Stimulated activated CD4-positive, alpha-beta T cell treated with anti-CD3 and anti-CD28 coated beads, Interleukin-4, amount 100 ng/mL, for 24 hours (primary cell): Measurements from ENCODE around the gene MICAL2.
A peak's percentile ranks its signal among the peaks of the same experiment; 100 is the strongest.

Experiments used
- DNase-seq: peaks from one replicate; pipeline ENCODE4 v3.0.0-alpha.2; 2020

The MICAL2 gene

DNA sequence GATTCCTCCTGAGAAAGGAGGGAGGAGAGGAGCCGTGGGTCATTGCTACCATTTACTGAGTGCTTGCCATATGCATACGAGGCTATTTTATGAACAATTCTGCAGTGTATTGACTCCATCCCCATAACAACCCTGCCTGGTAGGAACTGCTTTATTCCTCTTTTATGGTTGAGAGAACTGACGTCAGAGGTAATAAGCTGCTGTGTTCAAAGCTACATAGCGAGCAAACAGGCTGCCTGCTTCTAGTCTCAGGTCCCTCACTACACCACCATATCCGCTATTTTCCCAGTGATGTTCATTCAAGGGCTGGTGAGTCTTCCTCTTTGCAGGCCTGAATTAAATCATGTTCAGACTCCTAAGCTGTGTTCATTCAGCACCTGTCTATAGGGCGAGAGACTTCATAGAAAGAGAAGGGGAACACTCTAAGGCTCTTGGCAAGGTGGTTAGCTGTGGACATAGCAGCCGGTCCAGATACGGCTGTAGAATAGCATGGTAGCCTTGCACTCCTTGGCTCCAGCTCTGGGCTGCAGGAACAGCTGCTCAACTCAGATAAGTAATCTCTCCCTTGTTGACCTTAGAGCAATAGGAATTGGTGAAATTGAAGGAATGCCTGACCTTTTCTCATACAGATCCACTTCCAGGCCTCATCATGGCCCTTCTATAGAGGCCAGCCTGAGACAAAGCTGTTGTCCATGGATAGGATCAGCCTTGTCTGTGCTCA lies 82.6 kb downstream of the MICAL2 start:
- no peak for DNase-seq

GRCh38 chr11:12193515-12194336 lies 83.3 kb downstream of the MICAL2 start:
- DNase-seq, result no peak

- DNase-seq, result peak; percentile 59
These were observed 85.4 kb downstream of the MICAL2 start for GRCh38 chr11:12195768-12196167.

GRCh38 chr11:12196308-12196707 lies 85.9 kb downstream of the MICAL2 start:
- DNase-seq, result no peak

DNA sequence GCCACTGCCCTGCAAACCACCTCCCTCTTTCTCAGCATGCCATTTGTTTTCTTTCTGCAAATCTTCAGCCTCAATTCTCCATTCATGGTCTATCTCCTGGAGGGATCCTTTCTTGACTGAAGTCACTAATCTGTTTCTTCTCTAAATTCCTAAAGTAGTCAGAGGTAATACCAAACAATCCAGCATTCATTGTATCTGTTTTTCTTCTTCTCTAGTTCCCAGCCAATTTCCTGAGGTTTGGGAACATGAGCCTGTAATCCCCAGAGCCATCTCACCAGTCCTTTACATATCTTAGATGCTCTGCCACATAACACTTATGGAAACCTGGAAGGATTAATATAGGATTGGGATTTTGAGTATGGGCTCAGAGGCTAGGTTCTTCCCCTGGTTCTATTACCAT lies 86.5 kb downstream of the MICAL2 start:
- no peak for DNase-seq

- no peak for DNase-seq
These were observed 88.1 kb downstream of the MICAL2 start for GRCh38 chr11:12198251-12199222.

DNA sequence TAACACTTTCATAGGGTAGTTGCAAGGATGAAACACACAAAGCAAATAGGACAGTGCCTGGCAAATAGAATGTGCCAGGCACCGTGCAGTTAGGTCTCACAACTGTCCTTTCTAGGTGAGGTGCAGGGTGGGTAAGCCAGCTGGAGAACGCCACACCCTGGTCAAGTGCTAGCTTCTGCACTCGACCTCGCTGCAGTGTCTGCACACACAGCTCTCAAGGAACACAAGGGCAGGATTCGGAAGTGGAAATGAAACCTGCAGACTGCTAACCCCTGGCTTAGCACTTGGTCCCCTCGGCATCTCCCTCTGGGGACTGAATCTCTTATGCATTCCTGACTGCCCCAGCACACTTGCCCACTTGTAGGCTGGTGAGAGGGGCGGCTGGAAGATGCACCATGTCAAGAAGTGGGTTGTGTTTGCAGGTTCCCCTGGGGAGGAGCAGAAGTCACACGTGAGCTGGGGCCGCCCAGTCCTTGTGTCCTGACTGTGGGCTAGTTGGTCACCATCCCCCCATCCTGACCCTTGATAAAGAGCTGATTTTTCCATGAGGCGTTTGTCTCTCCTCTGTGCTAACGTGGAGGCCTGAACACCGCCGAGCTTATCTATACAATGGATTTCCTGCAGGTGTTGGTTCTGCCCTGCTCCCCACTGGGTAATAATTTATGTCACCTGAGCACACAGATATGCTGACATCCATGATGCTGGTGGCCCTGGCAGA lies 89.0 kb downstream of the MICAL2 start:
- DNase-seq, result no peak

- peak; percentile 49 for DNase-seq
These were observed 90.0 kb downstream of the MICAL2 start for GRCh38 chr11:12200279-12200990.

- DNase-seq, result no peak
These were observed 90.9 kb downstream of the MICAL2 start for GRCh38 chr11:12200991-12201985.

GRCh38 chr11:12202661-12203310 lies 92.4 kb downstream of the MICAL2 start:
- DNase-seq, result no peak

DNA sequence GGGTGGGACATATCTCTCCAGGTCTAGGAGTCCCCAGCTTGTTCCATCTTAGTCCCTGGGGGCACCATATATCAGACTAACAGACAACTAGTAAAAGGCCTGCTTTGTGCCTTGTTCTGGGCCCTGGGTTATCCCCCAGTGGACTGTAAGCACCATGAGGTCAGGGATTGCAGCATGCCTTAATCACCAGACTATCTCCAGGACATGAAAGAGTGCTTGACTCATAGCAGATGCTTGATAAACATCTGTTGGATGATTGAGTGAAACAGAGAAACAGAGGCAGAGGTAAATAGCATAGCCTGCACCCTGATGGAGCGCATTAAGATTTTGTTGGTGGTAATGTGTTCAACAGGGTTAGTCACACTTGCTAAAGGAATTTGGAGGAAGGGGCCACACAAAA lies 94.1 kb downstream of the MICAL2 start:
- DNase-seq, result no peak

- no peak for DNase-seq
These were observed 94.9 kb downstream of the MICAL2 start for GRCh38 chr11:12205330-12205729.

- no peak for DNase-seq
These were observed 96.1 kb downstream of the MICAL2 start for GRCh38 chr11:12206529-12206928.

DNA sequence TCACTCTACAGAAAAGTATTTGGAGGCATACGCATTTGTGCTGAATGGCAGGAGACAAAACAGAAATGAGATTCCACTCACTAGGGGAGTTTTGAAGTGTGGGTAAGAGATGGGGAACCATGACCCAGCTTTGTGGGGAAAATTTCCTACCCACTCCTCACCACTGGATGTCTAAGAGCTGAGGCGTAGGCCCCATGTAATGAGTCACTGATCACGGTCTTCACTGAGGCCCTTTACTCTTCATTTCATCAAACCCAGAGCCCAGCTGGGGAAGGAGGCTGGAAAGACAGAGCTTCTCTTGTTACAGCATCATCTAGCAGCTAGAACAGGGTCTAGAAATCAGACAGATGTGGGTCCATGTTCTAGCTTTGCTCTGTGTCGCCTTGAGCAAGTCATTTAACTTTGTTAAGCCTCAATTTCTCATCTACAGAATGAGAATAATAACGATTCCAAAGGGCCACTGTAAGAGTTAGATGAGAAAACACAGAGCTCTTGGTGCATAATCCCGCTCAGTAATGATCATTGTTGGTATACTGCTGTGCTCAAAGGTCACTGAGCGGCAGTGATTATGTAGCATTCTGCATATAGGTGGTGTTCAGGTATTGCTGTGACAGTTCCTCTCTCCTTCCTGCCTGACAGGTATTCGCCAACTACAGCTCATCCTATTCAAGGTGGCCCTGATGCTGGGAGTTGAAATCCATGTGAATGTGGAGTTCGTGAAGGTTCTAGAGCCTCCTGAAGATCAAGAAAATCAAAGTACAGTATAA lies 97.2 kb downstream of the MICAL2 start:
- peak; percentile 75 for DNase-seq

- DNase-seq, result no peak
These were observed 98.7 kb downstream of the MICAL2 start for GRCh38 chr11:12209096-12209495.

DNA sequence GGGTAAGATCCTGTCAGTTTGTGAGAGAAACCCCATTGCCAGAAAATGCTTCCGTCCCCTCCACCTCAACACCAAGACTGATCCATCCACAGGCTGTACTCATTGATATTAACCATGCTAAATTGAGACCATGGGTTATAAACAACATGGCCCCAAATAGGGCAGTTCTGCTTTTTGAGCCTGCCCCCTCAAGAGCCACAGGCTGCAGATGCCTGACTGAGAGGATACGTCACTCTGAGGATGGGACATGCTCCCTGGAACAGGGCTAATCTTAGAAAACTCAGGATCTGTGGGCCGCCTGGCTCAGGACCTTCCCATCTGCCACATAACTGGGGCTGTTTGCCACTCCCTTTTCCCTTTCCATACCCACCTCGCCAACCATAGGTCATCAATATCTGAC lies 99.8 kb downstream of the MICAL2 start:
- no peak for DNase-seq

- no peak for DNase-seq
These were observed 101.1 kb downstream of the MICAL2 start for GRCh38 chr11:12211331-12212065.

DNA sequence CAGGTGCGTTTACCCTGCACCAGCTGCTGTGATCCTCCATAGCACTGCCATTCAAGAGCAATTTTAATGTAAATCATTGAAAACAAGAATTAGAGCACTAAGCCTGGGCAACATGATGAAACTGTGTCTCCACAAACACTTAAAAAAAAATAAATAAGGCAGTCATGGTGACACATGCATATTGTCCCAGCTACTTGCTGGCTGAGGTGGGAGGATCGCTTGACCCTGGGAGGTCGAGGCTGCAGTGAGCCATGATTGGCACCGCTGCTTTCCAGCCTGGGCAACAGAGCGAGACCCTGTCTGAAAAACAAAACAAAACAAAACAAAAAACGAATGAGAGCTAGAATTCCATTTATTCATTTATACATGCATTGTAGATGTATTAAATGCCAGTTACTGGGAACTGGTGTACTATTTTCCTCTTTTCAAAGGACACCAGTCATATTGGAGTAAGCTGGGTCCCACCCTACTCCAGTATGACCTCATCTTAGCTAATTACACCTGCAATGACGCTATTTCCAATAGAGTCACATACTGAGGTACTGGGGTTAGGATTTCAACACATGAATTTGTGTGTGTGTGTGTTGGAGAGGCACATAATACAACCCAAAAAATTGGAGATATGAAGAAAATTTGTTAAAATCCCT lies 101.9 kb downstream of the MICAL2 start:
- DNase-seq, result no peak
